Thyroid gland (tissue), 4 donors: ENCODE results near the gene AMOTL2.

ENCODE experiments used
- POLR2A ChIP-seq, 2 donors: fragments of 450-650 bp; IDR thresholded peaks; one replicate each; pipeline ENCODE4 v1.6.1; 2017; ENCODE audit warnings: antibody characterized with exemption in 2 of 2, mild to moderate bottlenecking in 2 of 2, moderate library complexity in 1 of 2
- TF ChIP-seq, protein P1 (sequence below), 6 experiments: fragments of 200-600 bp in 3 of 6; fragments of 450-650 bp in 3 of 6; sonication (generic) in 3 of 6; IDR thresholded peaks; one replicate each; pipeline ENCODE4 v1.5.1; 2016 to 2019; ENCODE audit warnings: antibody characterized with exemption in 6 of 6, mild to moderate bottlenecking in 2 of 6, inconsistent platforms in 1 of 6, moderate library complexity in 1 of 6

DNA sequence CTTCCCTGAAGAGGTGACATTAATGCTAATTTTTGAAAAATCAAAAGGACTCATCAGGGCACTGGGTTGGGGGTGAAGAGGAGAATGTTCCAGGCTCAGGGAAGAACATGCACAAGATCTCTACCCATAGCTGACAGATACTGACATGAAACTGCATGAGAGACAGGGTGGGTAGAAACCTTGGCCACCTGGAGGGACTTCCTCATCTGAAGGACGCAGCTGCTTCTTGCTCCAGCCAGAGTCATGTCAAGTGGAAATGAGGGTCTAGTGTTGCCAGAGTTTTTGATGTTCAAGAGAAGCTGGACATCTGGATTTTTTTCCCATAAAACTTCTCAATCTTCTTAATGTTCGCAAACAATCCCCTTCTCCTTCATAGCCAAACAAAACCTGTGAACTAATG is 29.7 kb downstream of the AMOTL2 start:
- TF ChIP-seq, protein P1, sequence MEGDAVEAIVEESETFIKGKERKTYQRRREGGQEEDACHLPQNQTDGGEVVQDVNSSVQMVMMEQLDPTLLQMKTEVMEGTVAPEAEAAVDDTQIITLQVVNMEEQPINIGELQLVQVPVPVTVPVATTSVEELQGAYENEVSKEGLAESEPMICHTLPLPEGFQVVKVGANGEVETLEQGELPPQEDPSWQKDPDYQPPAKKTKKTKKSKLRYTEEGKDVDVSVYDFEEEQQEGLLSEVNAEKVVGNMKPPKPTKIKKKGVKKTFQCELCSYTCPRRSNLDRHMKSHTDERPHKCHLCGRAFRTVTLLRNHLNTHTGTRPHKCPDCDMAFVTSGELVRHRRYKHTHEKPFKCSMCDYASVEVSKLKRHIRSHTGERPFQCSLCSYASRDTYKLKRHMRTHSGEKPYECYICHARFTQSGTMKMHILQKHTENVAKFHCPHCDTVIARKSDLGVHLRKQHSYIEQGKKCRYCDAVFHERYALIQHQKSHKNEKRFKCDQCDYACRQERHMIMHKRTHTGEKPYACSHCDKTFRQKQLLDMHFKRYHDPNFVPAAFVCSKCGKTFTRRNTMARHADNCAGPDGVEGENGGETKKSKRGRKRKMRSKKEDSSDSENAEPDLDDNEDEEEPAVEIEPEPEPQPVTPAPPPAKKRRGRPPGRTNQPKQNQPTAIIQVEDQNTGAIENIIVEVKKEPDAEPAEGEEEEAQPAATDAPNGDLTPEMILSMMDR (IDR thresholded peaks at IDR 0.05) = no peak
- TF ChIP-seq POLR2A (IDR thresholded peaks at IDR 0.05) = no peak
